Right lobe of liver (tissue), 4 donors: Measurements from ENCODE around the gene ZNF230.

Source experiments
- POLR2A ChIP-seq: fragments of 450-650 bp; IDR thresholded peaks from one replicate; pipeline ENCODE4 v1.6.1; 2017; ENCODE audit warnings: antibody characterized with exemption, mild to moderate bottlenecking
- TF ChIP-seq, protein P1 (sequence below), 4 donors: fragments of 200-600 bp in 3 of 4; fragments of 450-650 bp in 1 of 4; IDR thresholded peaks; one replicate each; pipeline versions ENCODE4 v1.5.1 to v1.8.0; 2016 to 2022; ENCODE audit warnings: antibody characterized with exemption in 4 of 4, mild to moderate bottlenecking in 2 of 4
- donor health status: DM: no; HTN: no; CAD: no.
- donor health status: DM: no; HTN: no; CAD: no.
- donor health status: DM: no; HTN: yes; CAD: no.

DNA sequence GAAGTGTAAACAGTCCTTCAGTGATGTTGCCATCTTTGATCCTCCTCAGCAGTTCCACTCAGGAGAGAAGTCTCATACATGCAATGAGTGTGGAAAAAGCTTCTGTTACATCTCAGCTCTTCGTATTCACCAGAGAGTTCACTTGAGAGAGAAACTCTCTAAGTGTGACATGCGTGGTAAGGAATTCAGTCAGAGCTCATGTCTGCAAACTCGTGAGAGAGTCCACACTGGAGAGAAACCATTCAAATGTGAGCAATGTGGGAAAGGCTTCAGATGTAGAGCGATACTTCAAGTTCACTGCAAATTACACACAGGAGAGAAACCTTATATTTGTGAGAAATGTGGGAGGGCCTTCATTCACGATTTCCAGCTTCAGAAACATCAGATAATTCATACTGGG, 7.7 kb downstream of the ZNF230 start:
- TF ChIP-seq POLR2A = no peak
- TF ChIP-seq, protein P1, sequence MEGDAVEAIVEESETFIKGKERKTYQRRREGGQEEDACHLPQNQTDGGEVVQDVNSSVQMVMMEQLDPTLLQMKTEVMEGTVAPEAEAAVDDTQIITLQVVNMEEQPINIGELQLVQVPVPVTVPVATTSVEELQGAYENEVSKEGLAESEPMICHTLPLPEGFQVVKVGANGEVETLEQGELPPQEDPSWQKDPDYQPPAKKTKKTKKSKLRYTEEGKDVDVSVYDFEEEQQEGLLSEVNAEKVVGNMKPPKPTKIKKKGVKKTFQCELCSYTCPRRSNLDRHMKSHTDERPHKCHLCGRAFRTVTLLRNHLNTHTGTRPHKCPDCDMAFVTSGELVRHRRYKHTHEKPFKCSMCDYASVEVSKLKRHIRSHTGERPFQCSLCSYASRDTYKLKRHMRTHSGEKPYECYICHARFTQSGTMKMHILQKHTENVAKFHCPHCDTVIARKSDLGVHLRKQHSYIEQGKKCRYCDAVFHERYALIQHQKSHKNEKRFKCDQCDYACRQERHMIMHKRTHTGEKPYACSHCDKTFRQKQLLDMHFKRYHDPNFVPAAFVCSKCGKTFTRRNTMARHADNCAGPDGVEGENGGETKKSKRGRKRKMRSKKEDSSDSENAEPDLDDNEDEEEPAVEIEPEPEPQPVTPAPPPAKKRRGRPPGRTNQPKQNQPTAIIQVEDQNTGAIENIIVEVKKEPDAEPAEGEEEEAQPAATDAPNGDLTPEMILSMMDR (IDR thresholded peaks at IDR 0.05) = no peak
